ENCODE data around the gene KIAA1755.

- TF ChIP-seq CTCF (IDR thresholded peaks at IDR 0.05) (no peak), EZH2 (IDR thresholded peaks at IDR 0.05; ENCODE audit: borderline replicate concordance, insufficient read depth, low read depth, low read length, poor library complexity, severe bottlenecking) (no peak)
Measured at GRCh38 chr20:38299963-38300362, 39.4 kb upstream of the KIAA1755 start.
